GM11168 (cell line): ENCODE results near the gene KIF9.
"Not testable (repeated sequence)": the region's sequence is repeated elsewhere in the genome, so short reads cannot be mapped to it uniquely, and the experiment has no call there.

ENCODE experiments used
- in situ Hi-C: fragments of 300-500 bp; cut with MboI; formaldehyde crosslinking; loops from one replicate; pipeline ENCODE4 v1.12.0; 2022; ENCODE audit warnings: low sequenced_read_pairs; ENCODE audit not compliant: unreplicated experiment

The KIF9 gene

DNA sequence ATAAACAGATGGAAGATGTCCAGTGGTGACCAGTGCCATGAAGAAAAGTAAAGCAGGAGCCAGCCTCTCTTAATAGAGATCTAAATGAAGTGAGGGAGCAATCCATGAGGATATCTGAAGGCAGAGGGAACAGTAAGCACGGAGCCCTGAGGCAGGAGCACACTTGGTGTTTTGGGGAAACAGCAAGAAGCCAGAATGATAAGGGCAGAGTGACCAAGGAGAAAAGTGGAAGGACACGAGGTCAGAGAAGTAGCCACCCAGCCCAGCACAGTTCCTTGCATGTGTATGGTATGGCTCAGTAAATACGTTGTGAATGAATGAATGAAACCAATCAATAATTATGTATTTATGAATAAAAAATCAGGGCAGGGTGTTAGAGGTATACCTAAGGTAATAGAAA, 11.8 kb upstream of the KIF9 start:
- in situ Hi-C loops: no loop called here

DNA sequence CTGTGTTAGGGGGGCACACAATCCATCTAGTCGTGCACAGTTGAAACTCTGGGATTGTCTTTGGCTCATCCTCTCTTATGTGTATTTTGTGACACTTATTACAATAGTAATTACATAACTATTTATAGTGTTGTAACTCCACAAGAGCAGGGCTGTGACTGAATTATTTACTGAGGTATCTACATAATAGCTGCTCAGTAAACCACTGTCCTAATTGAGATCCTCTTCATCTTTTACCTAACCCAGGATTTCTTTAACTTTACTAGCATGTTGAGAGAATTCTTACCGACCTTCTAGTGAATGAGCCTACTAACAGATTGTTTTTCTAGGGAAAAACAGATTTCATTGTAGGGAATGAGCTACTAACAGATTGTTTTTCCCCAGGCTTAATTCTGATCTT, 11.2 kb upstream of the KIF9 start:
- in situ Hi-C loops: no loop called here

DNA sequence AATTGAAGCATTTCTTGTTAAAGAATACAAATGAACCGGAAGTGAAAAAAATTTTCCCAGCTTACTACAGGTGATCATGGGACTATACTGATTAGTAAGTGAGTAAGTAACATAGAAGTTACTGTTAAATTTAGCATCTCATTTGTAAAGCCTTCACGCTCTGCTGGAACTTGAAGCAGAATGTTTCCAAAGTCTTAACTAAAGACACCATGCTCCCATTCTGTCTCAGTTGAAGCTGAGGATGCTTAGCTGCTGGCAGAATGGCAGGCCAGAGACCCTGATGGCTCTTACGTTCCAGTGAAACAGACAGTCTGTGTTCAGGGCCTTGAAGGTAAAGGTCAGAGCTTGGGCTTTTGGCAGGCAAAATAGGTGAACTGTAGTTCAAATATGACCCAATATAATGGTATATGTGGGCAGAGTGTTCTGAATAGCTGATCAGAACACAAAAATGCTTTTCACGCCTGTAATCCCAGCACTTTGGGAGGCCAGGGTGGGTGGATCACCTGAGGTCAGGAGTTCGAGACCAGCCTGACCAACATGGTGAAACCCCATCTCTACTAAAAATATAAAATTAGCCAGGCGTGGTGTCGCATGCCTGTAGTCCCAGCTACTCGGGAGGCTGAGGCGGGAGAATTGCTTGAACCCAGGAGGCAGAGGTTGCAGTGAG, 9.3 kb upstream of the KIF9 start:
- in situ Hi-C loops: not testable (repeated sequence)

DNA sequence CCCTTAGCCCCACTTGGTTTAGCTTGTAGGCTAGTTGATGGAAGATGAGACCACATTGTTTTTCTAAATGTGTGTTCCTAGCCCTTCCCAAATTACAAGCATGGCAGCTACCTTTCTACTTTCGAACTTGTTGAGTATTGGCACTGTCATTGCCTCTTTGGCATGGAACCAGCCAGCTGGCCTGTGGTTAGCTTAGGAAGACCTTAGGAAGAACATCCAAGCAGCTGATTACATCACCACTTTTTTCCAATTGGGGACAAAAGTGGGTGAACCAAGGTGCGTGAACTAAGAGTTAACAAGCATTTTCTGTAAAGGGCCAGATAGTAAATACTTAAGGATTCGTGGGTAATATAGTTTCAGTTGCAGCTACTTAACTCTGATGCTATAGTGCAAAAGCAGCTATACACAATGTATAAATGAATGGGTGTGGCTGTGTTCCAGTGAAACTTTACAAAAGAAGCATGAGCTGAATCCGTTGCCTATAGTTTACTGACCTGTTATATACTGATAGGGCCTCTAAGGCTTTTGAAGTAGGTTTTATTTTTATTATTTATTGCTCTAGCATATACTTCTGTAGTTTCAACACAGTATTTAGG, 8.7 kb upstream of the KIF9 start:
- in situ Hi-C loops: no loop called here

DNA sequence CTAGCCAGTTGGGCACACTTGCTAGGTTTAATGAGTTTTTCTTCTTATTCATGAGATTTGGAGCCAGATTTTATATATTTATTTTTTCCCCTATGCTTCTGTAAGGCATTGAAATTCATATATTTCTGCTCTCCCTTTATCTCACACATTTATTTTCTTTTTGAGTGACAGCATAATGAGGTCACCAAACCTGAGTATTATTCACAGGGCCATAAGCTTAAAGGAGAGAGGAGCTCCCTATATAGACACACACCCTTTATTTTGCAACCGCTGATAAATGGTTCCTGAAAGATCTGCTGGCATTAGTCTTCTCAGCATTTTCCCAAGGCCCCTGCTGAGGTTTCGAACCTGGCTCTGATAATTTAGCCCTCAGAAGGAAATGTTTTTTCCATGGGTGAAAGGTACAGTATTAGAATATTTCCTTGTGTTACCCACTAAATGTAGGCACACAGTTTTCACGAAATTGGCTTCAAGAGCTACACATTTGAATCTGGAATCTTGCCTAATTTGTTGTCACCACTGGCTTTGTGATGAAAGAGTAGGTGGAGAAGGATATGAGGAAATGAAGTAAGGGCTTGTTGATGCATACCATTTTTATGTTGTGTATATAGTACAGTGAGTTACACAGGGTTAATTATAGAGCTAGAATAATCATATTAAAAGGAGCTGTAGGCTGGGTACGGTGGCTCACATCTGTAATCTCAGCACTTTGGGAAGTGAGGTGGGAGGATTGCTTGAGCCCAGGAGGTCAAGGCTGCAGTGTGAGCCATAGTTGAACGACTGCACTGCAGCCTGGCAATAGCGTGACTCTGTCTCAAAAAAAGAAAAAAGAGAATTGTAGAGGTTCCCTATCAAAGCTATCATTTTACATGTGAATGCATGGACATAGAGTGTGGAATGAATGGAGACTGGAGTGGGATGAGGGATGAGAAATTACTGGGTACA, 6.6 kb upstream of the KIF9 start:
- in situ Hi-C loops: no loop called here

DNA sequence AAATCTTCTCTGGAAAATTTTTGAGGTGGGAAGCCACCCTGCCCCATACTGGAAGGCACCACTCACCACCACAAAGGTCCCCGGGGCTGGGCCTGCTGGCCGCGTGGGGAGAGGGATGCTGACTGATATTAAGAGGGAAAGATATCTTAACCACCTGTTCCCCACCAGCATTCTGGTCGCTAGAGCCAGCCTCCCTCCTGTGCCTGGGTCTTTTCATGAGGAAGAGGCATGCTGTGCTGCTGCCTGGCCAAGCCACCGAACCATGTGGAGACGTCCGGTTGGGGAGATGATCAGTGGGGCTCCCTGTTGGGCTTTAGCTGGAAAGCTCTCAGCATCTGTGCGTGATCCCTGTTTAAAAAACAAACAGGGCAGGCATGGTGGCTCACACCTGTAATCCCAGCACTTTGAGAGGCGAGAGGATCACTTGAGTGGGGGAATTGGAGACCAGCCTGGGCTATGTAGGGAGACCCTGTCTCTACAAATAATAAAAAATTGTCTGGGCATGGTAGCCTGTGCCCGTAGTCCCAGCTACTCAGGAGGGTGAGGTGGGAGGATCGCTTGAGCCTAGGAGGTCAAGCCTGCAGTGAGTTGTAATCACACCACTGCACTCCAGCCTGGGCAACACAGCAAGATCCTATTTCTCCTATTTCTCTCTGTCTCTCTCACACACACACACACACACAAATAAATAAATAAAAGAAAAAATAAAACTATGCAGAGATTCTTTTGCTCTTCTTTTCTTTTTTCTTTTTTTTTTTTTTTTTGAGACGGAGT, 1.2 kb upstream of the KIF9 start:
- in situ Hi-C loops: no loop called here

DNA sequence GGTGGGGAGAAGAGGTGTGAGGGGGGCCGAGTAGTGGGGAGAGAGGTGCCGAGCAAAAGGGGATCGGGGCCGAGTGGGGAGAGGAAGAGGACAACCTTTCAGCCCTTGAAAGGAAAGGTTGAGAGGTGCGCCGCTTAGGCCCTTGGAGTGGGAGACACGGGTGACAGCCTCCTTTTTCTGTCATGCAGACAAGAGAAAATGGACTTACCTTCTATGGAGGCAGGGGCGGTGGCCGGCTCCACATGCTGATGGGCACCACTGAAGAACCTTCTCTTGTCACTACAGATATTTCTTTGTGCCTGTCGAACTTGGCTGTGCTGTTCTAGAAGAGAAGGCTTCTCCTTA, 566 bp upstream of the KIF9 start:
- in situ Hi-C loops: no loop called here

DNA sequence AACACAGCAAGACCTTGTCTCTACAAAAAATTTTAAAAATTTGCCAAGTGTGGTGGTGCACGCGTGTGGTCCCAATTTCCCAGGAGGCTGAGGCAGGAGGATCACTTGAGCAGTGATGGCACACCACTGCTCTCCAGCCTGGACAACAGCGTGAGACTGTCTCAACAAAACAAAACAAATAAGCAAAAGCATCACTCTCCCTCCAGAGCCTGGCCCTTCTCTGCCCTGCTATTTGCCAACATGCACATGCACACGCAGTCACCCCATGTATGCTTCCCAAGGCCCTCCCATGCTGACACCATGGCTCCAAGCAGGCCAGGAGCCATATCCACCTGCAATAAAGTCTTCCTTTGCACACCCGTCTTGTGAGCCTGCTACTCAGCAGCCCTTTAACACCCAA, 2.1 kb downstream of the KIF9 start:
- in situ Hi-C loops: no loop called here

DNA sequence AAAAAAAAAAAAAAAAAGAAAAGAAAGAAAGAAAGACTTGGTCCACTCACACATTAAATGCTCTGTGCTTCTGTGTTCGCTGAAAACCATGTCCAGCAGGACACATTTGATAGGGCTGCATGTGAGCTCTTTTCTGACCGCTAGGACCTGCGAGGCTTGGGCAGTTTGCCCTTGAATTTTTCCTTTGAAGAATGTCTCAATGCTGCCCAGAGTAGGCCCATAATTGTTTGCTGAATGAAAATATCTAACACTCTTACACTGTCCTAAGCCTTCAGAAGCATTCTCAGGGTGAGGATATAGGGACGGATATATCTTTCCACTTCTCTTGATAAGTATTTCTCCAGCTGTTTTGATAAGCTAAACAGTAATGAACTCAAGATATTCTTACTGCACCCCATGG, 6.0 kb downstream of the KIF9 start:
- in situ Hi-C loops: no loop called here

DNA sequence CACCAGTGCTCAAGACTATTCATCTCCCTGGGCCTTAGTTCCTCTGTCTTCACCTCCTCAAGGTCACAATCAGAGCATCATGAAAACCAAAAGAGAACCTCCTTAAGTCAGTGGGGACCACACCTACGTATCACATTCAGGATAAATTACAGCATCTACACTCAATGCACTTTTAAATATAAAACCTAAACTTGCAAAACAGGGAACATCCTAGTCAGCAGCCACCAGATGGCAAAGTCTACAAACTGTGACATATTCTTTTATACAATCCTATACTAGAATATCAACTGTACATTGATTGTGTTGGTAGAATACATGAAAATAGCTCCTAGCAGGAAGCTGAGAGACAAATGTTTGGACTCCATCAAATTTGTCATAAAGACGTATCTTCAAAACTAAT, 7.9 kb downstream of the KIF9 start:
- in situ Hi-C loops: no loop called here

DNA sequence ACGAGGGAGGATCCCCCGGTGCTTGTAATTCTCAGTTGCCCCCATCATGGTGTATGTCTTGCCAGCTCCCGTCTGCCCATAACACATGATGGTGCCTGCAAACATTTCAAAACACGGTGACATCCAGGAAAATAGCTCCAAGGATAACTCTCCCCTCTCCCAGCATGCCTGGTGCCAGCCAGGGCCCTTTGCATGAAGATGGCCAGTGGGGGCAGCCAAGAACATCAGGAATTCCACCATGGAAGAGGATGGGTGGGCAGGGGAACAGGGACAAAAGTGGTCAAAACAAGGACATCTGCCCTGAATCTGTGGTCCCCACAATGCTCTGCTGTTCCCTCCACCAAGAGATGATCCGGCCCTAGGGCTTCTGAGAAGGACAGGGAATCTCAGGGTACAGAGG, 9.0 kb downstream of the KIF9 start:
- in situ Hi-C loops: no loop called here

DNA sequence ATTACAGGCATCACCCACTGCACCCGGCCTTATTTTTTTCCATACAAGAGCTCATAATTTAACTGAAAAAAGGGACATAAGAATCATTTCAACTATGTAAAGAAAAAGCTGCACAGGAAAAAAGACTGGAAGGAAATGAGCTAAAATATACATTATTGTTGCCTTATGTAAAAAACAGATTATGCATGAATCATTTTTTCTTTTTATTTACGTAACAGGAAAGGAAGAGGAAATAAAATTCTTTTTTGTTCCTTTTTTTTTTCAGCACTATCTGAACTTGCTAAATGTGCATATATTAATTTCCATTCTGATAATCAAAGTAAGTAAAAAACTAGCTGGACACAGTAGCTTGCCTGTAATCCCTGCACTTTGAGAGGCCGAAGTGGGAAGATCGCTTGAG, 12.1 kb downstream of the KIF9 start:
- in situ Hi-C loops: no loop called here

DNA sequence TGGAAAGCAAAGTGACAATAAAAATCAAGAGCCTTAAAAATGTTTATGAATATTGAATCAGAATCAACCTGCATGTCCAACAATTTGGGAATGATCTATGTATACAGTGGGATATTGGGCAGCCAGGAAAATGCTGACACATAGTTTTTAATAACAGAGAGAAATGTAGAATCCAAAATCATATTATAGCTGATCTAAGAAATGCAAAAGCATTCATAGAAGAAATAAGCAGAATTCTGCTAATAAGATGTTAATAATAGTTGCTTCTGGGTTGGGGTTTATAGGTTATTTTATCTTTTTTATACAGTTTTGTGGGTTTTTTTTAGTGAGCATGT, 15.1 kb downstream of the KIF9 start:
- in situ Hi-C loops: no loop called here

DNA sequence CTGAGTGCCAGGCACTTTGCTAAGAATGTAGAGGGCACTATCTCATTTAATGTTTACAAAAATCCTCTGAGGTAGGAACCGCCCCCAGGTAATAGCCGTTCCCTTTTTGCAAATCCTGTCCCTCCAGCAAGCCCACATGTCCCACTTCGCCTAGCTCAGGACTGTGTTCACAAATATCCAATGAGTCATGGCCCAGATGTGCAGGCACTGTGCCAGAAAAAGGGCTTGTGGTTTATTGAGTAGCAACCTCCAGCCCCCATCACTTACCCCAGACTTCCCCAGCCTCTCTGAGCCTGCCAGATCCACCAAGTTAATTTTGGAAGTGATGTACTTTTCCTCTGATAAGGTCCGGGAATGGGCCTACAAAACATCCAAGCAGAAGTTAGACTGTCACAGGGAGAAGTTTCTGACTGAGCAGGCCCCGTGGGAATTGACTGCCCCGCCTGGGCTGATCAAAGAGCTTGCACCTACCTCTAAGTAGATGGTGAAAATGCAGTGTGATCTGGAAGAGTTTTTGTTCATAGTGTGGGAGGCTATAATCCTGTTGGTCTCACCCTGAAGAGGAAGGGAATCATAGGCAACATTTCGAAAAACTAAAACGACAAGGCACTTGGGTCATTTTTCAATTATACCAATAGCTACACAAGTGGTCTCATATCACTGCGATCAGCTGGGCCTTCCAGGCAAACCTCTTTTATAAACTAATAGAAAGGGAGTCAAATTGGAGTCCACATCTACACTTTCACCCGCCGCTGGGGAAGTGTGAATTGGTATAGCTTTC, 15.7 kb downstream of the KIF9 start:
- in situ Hi-C loops: no loop called here

DNA sequence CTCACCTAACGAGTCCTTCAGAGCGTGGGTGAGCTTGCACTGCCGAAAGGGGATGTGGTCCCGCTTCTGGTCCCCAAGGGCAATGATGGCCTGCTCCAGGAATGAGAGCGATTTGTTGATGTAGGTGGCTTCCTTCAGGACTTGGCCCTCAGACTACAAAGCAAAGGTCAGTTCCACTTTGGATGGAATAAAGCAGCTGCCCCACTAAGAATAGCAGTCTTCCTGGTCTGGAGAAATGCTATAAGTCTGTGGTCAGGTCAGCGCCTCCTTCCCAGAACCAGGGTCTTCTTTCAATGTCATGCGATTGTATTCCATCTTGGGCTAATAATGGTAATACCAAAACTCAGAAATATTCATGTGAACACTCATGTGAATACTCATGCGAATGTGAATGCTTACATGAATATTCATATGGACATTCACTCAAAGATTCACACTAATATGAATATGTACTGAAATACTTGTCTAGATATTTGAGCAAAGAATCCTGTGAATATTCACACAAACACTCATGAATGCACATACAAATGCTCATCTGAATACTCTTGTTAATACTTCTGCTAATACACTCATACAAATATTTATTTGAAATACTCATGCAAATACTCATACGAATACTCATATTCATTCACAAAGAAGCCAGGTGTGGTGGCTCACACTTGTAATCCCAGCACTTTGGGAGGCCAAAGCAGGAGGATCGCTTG, 16.7 kb downstream of the KIF9 start:
- in situ Hi-C loops: no loop called here

DNA sequence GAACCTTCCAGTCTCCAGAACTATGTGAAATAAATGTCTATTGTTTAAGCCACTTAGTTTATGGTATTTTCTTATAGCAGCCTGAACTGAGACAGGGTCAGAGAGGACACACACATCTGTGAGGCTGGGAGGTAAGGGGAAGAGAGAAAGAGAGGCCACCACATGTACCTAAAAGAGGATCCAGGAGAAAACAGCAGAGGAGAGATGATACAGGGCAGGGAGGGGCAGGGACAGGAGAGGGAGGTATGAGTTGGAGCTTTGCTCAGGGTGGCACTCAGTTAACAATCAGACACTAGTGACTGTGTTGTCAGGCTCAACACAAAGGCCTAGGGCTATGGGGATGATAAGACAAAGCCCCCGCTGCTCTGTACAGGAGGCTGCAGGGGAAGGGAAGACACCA, 17.6 kb downstream of the KIF9 start:
- in situ Hi-C loops: no loop called here

DNA sequence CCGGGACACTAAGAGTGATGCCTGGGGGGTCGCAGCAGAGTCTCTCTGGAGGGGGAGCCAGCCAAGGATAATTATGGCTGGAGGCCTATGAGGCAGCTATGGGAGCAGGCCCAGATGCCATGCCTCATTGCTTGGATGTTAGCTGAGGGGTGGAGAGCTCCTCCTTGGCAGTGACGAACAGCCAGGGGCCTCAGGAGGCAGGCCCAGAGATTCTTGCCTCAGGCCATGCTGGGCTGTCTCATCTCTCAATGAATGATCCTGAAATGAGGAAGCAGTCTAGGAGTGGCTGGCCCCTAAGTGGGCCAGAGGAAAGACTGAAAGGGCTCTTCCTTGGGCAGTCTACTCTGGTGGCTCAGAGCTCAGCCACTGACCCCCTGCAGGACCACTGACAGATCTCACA, 21.3 kb downstream of the KIF9 start:
- in situ Hi-C loops: no loop called here

DNA sequence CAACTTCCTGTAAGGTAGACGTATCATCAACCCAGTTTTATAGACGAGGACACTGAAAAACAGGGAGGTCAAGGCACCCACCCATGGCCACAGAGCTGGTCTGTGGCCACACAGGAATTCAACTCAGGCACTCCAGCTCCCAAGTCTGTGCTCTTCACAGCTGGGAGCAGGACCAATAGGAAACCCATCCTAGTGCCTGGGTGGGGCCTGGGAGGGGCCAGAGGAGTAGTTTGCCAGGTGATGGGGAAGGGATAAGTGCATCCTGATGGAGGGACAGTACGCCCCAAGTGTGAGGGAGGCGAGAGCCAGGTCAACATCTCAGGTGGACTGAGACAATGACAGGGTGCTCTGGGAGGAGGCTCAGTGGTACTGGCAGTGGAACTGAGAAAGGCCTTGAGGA, 22.0 kb downstream of the KIF9 start:
- in situ Hi-C loops: no loop called here

DNA sequence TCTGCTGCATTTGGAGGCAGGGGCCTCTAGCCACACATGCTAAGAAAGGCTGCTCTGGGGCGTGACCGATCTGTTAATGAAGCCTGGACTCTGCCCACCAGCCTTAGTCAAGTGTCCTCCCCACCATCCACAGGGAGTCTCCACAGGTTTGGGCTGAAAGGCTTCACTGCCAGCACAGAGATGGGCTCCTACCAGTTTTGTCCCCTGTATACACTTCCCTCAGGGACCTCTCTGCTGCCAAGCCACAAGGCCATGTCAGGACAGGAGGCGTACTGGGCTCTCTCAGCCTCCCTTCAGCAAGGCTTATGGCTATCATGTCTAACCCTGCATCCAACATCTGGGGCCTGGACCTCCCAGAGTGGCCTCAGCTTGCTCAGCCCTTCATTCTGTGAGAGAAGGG, 23.5 kb downstream of the KIF9 start:
- in situ Hi-C loops: no loop called here

DNA sequence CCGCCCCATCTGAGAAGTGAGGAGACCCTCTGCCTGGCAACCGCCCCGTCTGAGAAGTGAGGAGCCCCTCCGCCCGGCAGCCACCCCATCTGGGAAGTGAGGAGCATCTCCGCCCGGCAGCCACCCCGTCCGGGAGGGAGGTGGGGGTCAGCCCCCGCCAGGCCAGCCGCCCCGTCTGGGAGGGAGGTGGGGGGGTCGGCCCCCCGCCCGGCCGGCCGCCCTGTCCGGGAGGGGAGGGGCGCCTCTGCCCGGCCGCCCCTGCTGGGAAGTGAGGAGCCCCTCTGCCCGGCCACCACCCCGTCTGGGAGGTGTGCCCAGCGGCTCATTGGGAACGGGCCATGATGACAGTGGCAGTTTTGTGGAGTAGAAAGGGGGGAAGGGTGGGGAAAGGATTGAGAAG, 26.3 kb downstream of the KIF9 start:
- in situ Hi-C loops: not testable (repeated sequence)
